ENCODE measurements around the gene CSNK1G3.

The CSNK1G3 gene

DNA sequence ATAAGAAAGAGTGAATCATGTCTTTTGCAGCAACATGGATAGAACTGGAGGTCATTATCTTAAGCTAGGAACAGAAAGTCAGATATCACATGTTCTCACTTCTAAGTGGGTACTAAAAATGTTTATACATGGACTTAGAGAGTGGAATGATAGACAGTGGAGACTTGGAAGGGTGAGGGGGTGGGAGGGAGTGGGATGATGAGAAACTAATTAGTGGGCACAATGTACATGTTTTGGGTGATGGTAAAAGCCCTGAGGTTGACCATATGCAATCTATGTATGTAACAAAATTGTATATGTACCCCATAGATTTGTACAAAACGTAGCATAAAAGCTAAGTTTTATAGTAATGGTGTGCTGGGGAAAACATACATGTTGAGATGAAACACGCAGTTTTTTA, 25.3 kb downstream of the CSNK1G3 start:
- Histone ChIP-seq H3F3A (ENCODE audit: insufficient read depth, low read length) (no peaks in the 10 kb centered on the region), H2AFZ (ENCODE audit: low read length) (no peak overlapping the region), H3K4me3 (ENCODE audit: low read depth, low read length, poor library complexity, severe bottlenecking) (no peak overlapping the region), H3K27ac (ENCODE audit: low read depth, low read length, poor library complexity, severe bottlenecking) (no peak overlapping the region), H4K20me1 (ENCODE audit: insufficient read depth, low read length) (no peaks in the 10 kb centered on the region), H3K4me1 (ENCODE audit: insufficient read depth, low read length, severe bottlenecking) (peaks cover 3% of the 10 kb centered on the region), H3K27me3 (ENCODE audit: insufficient read depth, low read length) (no peaks in the 10 kb centered on the region), H3K79me2 (ENCODE audit: insufficient read depth, low read length) (peaks cover 81% of the 10 kb centered on the region), H3K9ac (ENCODE audit: low read length) (no peak overlapping the region), H3K36me3 (ENCODE audit: insufficient read depth, low read length) (no peaks in the 10 kb centered on the region; the same call in 1 of the 2 replicates), H3K9me3 (ENCODE audit: low read length) (no peaks in the 10 kb centered on the region; the same call in 1 of the 2 replicates), H3K4me2 (ENCODE audit: low read length) (no peak overlapping the region), H3K9me2 (ENCODE audit: low read depth, low read length) (no peaks in the 10 kb centered on the region)
- no peak for TF ChIP-seq EZH2 (IDR thresholded peaks at IDR 0.05; ENCODE audit: borderline replicate concordance, low read length)
- TF ChIP-seq, protein P1, sequence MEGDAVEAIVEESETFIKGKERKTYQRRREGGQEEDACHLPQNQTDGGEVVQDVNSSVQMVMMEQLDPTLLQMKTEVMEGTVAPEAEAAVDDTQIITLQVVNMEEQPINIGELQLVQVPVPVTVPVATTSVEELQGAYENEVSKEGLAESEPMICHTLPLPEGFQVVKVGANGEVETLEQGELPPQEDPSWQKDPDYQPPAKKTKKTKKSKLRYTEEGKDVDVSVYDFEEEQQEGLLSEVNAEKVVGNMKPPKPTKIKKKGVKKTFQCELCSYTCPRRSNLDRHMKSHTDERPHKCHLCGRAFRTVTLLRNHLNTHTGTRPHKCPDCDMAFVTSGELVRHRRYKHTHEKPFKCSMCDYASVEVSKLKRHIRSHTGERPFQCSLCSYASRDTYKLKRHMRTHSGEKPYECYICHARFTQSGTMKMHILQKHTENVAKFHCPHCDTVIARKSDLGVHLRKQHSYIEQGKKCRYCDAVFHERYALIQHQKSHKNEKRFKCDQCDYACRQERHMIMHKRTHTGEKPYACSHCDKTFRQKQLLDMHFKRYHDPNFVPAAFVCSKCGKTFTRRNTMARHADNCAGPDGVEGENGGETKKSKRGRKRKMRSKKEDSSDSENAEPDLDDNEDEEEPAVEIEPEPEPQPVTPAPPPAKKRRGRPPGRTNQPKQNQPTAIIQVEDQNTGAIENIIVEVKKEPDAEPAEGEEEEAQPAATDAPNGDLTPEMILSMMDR (IDR thresholded peaks at IDR 0.05; ENCODE audit: low read length), result no peak

DNA sequence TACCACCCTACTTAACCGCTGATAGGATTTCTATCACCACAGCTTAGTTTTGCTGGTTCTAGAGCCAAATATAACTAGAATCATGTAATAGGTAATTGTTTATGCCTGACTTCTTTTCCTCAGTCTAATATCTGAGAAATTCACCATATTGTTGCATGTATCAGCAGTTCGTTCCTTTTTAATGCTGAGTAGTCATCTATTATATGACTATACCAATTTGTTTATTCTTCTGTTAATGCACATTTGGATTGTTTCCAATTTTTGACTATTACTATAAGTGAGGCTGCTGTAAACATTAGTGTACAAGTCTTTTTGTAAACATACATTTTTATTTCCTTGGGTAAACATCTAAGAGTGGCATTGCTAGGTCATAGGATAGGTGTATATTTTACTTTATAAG, 25.9 kb downstream of the CSNK1G3 start:
- TF ChIP-seq, protein P1 (IDR thresholded peaks at IDR 0.05; ENCODE audit: low read length), result no peak
- no peak for TF ChIP-seq EZH2 (IDR thresholded peaks at IDR 0.05; ENCODE audit: borderline replicate concordance, low read length)
- no peak overlapping the region for H3K27ac ChIP-seq (ENCODE audit: low read depth, low read length, poor library complexity, severe bottlenecking)
- peaks cover 81% of the 10 kb centered on the region for H3K79me2 ChIP-seq (ENCODE audit: insufficient read depth, low read length)
- H2AFZ ChIP-seq (ENCODE audit: low read length), result no peak overlapping the region
- peaks cover 9% of the 10 kb centered on the region for H3K4me1 ChIP-seq (ENCODE audit: insufficient read depth, low read length, severe bottlenecking)
- no peak overlapping the region for H3K9ac ChIP-seq (ENCODE audit: low read length)
- H3K9me3 ChIP-seq (ENCODE audit: low read length), result no peaks in the 10 kb centered on the region; the same call in 1 of the 2 replicates
- H3K4me3 ChIP-seq (ENCODE audit: low read depth, low read length, poor library complexity, severe bottlenecking), result no peak overlapping the region
- H3K36me3 ChIP-seq (ENCODE audit: insufficient read depth, low read length), result no peaks in the 10 kb centered on the region; the same call in 1 of the 2 replicates
- H4K20me1 ChIP-seq (ENCODE audit: insufficient read depth, low read length), result no peaks in the 10 kb centered on the region
- no peaks in the 10 kb centered on the region for H3F3A ChIP-seq (ENCODE audit: insufficient read depth, low read length)
- H3K4me2 ChIP-seq (ENCODE audit: low read length), result no peak overlapping the region
- no peaks in the 10 kb centered on the region for H3K27me3 ChIP-seq (ENCODE audit: insufficient read depth, low read length)
- H3K9me2 ChIP-seq (ENCODE audit: low read depth, low read length), result no peaks in the 10 kb centered on the region

DNA sequence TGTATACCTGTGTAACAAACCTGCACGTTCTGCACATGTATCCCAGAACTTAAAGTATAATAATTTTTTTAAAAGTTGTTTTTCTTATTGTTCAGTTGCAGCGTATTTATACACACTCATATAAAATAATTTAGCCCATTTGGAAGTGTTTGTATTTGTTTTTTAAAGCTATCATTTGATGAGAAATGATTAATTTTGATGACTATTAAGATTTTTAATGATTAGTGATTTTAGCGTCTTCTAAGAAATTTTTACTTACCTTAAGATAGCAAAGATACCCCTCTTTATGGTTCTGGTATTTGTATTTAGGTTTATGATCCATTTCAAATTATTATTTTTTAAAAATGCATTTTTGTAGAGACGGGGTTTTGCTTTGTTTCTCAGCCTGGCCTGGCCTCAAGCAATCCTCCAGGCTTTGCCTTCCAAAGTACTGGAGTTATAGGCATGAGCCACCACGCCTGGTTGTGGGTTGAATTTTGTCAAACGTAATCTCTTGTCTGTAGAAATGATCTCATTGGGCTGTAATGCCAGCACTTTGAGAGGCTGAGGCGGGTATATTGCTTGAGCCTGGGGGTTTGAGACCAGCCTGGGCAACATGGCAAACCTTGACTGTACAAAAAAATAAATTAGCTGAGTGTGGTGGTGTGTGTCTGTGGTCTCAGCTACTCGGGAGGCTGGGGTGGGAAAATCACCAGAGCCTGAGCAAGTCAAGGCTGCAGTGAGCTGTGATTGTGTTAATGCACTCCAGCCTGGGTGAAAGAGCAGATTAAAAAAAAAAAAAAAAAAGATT, 26.9 kb downstream of the CSNK1G3 start:
- peaks cover 19% of the 10 kb centered on the region for H3K4me1 ChIP-seq (ENCODE audit: insufficient read depth, low read length, severe bottlenecking)
- H3F3A ChIP-seq (ENCODE audit: insufficient read depth, low read length), result no peaks in the 10 kb centered on the region
- H3K9ac ChIP-seq (ENCODE audit: low read length), result no peak overlapping the region
- no peak overlapping the region for H3K4me2 ChIP-seq (ENCODE audit: low read length)
- TF ChIP-seq EZH2 (IDR thresholded peaks at IDR 0.05; ENCODE audit: borderline replicate concordance, low read length), result no peak
- TF ChIP-seq, protein P1 (IDR thresholded peaks at IDR 0.05; ENCODE audit: low read length), result no peak
- H4K20me1 ChIP-seq (ENCODE audit: insufficient read depth, low read length), result no peaks in the 10 kb centered on the region
- H3K79me2 ChIP-seq (ENCODE audit: insufficient read depth, low read length), result peaks cover 81% of the 10 kb centered on the region
- no peaks in the 10 kb centered on the region for H3K9me2 ChIP-seq (ENCODE audit: low read depth, low read length)
- no peak overlapping the region for H3K27ac ChIP-seq (ENCODE audit: low read depth, low read length, poor library complexity, severe bottlenecking)
- no peak overlapping the region for H2AFZ ChIP-seq (ENCODE audit: low read length)
- no peak overlapping the region for H3K4me3 ChIP-seq (ENCODE audit: low read depth, low read length, poor library complexity, severe bottlenecking)
- no peaks in the 10 kb centered on the region for H3K27me3 ChIP-seq (ENCODE audit: insufficient read depth, low read length)
- no peaks in the 10 kb centered on the region; the same call in 1 of the 2 replicates for H3K9me3 ChIP-seq (ENCODE audit: low read length)
- no peaks in the 10 kb centered on the region; the same call in 1 of the 2 replicates for H3K36me3 ChIP-seq (ENCODE audit: insufficient read depth, low read length)
